ENCODE results near the gene COLEC11.
"Not testable (repeated sequence)": the region's sequence is repeated elsewhere in the genome, so short reads cannot be mapped to it uniquely, and the experiment has no call there.

The COLEC11 gene

GRCh38 chr2:3619033-3619432, 24.1 kb downstream of the COLEC11 start:
- H3K4me3 ChIP-seq (ENCODE audit: low read depth in 1 of 5, low read length in 5 of 5) = no peak overlapping the region
- no peaks in the 10 kb centered on the region for H3K36me3 ChIP-seq (ENCODE audit: control insufficient read depth in 5 of 5, insufficient read depth in 5 of 5, low read length in 5 of 5)
- H3K4me1 ChIP-seq (ENCODE audit: control insufficient read depth in 5 of 5, insufficient read depth in 5 of 5, low read length in 5 of 5) = no peaks in the 10 kb centered on the region
- no peak overlapping the region for H3K27ac ChIP-seq (ENCODE audit: low read depth, low read length)
- no peaks in the 10 kb centered on the region for H3K27me3 ChIP-seq (ENCODE audit: control insufficient read depth in 5 of 5, insufficient read depth in 4 of 5, low read length in 5 of 5)
- H3K9me3 ChIP-seq (ENCODE audit: control insufficient read depth in 5 of 5, low read length in 5 of 5) = peaks cover 0 to 8% (median 0%) of the 10 kb centered on the region in 5 donors
- H3K9ac ChIP-seq (ENCODE audit: low read length in 5 of 5) = no peak overlapping the region

- H3K27me3 ChIP-seq (ENCODE audit: control insufficient read depth in 5 of 5, insufficient read depth in 4 of 5, low read length in 5 of 5); H3K9me3 ChIP-seq (ENCODE audit: control insufficient read depth in 5 of 5, low read length in 5 of 5); H3K36me3 ChIP-seq (ENCODE audit: control insufficient read depth in 5 of 5, insufficient read depth in 5 of 5, low read length in 5 of 5); H3K9ac ChIP-seq (ENCODE audit: low read length in 5 of 5); H3K27ac ChIP-seq (ENCODE audit: low read depth, low read length); H3K4me3 ChIP-seq (ENCODE audit: low read depth in 1 of 5, low read length in 5 of 5); H3K4me1 ChIP-seq (ENCODE audit: control insufficient read depth in 5 of 5, insufficient read depth in 5 of 5, low read length in 5 of 5): not testable (repeated sequence)
These were observed 24.7 kb downstream of the COLEC11 start for GRCh38 chr2:3619661-3620060.

GRCh38 chr2:3620834-3621233, 25.9 kb downstream of the COLEC11 start:
- no peak overlapping the region for H3K4me3 ChIP-seq (ENCODE audit: low read depth in 1 of 5, low read length in 5 of 5)
- H3K36me3 ChIP-seq (ENCODE audit: control insufficient read depth in 5 of 5, insufficient read depth in 5 of 5, low read length in 5 of 5) = no peaks in the 10 kb centered on the region
- H3K27me3 ChIP-seq (ENCODE audit: control insufficient read depth in 5 of 5, insufficient read depth in 4 of 5, low read length in 5 of 5) = no peaks in the 10 kb centered on the region
- H3K4me1 ChIP-seq (ENCODE audit: control insufficient read depth in 5 of 5, insufficient read depth in 5 of 5, low read length in 5 of 5) = peaks cover 0 to 2% (median under 1%) of the 10 kb centered on the region in 5 donors
- H3K9ac ChIP-seq (ENCODE audit: low read length in 5 of 5) = no peak overlapping the region
- no peak overlapping the region for H3K27ac ChIP-seq (ENCODE audit: low read depth, low read length)
- H3K9me3 ChIP-seq (ENCODE audit: control insufficient read depth in 5 of 5, low read length in 5 of 5) = peaks cover 0 to 10% (median 0%) of the 10 kb centered on the region in 5 donors

- H3K36me3 ChIP-seq (ENCODE audit: control insufficient read depth in 5 of 5, insufficient read depth in 5 of 5, low read length in 5 of 5) = no peaks in the 10 kb centered on the region
- H3K27me3 ChIP-seq (ENCODE audit: control insufficient read depth in 5 of 5, insufficient read depth in 4 of 5, low read length in 5 of 5) = no peaks in the 10 kb centered on the region
- H3K27ac ChIP-seq (ENCODE audit: low read depth, low read length) = no peak overlapping the region
- H3K4me3 ChIP-seq (ENCODE audit: low read depth in 1 of 5, low read length in 5 of 5) = no peak overlapping the region
- no peak overlapping the region for H3K9ac ChIP-seq (ENCODE audit: low read length in 5 of 5)
- H3K9me3 ChIP-seq (ENCODE audit: control insufficient read depth in 5 of 5, low read length in 5 of 5) = peaks cover 0 to 10% (median 0%) of the 10 kb centered on the region in 5 donors
- peaks cover 0 to 18% (median 6%) of the 10 kb centered on the region in 5 donors for H3K4me1 ChIP-seq (ENCODE audit: control insufficient read depth in 5 of 5, insufficient read depth in 5 of 5, low read length in 5 of 5)
These were observed 28.1 kb downstream of the COLEC11 start for GRCh38 chr2:3622967-3623366.

GRCh38 chr2:3624059-3624794, 29.3 kb downstream of the COLEC11 start:
- H3K4me3 ChIP-seq (ENCODE audit: low read depth in 1 of 5, low read length in 5 of 5) = no peak overlapping the region
- peaks cover 0 to 22% (median 6%) of the 10 kb centered on the region in 5 donors for H3K4me1 ChIP-seq (ENCODE audit: control insufficient read depth in 5 of 5, insufficient read depth in 5 of 5, low read length in 5 of 5)
- H3K36me3 ChIP-seq (ENCODE audit: control insufficient read depth in 5 of 5, insufficient read depth in 5 of 5, low read length in 5 of 5) = no peaks in the 10 kb centered on the region
- H3K9ac ChIP-seq (ENCODE audit: low read length in 5 of 5) = no peak overlapping the region
- no peak overlapping the region for H3K27ac ChIP-seq (ENCODE audit: low read depth, low read length)
- no peaks in the 10 kb centered on the region for H3K27me3 ChIP-seq (ENCODE audit: control insufficient read depth in 5 of 5, insufficient read depth in 4 of 5, low read length in 5 of 5)
- H3K9me3 ChIP-seq (ENCODE audit: control insufficient read depth in 5 of 5, low read length in 5 of 5) = peaks cover 0 to 10% (median 0%) of the 10 kb centered on the region in 5 donors

GRCh38 chr2:3625186-3625585, 30.3 kb downstream of the COLEC11 start:
- Histone ChIP-seq H3K9ac (ENCODE audit: low read length in 5 of 5) (no peak overlapping the region), H3K36me3 (ENCODE audit: control insufficient read depth in 5 of 5, insufficient read depth in 5 of 5, low read length in 5 of 5) (no peaks in the 10 kb centered on the region)

GRCh38 chr2:3626118-3626811, 31.4 kb downstream of the COLEC11 start:
- Histone ChIP-seq H3K27me3 (ENCODE audit: control insufficient read depth in 5 of 5, insufficient read depth in 4 of 5, low read length in 5 of 5) (no peaks in the 10 kb centered on the region), H3K9ac (ENCODE audit: low read length in 5 of 5) (no peak overlapping the region), H3K4me3 (ENCODE audit: low read depth in 1 of 5, low read length in 5 of 5) (no peak overlapping the region), H3K9me3 (ENCODE audit: control insufficient read depth in 5 of 5, low read length in 5 of 5) (peaks cover 0 to 10% (median 0%) of the 10 kb centered on the region in 5 donors), H3K4me1 (ENCODE audit: control insufficient read depth in 5 of 5, insufficient read depth in 5 of 5, low read length in 5 of 5) (peaks cover 0 to 31% (median 6%) of the 10 kb centered on the region in 5 donors), H3K27ac (ENCODE audit: low read depth, low read length) (no peak overlapping the region), H3K36me3 (ENCODE audit: control insufficient read depth in 5 of 5, insufficient read depth in 5 of 5, low read length in 5 of 5) (no peaks in the 10 kb centered on the region)

More at GRCh38 chr2:3625186-3625585, 30.3 kb downstream of the COLEC11 start:
- peaks cover 0 to 28% (median 6%) of the 10 kb centered on the region in 5 donors for H3K4me1 ChIP-seq (ENCODE audit: control insufficient read depth in 5 of 5, insufficient read depth in 5 of 5, low read length in 5 of 5)
- H3K27me3 ChIP-seq (ENCODE audit: control insufficient read depth in 5 of 5, insufficient read depth in 4 of 5, low read length in 5 of 5) = no peaks in the 10 kb centered on the region
- no peak overlapping the region for H3K4me3 ChIP-seq (ENCODE audit: low read depth in 1 of 5, low read length in 5 of 5)
- H3K9me3 ChIP-seq (ENCODE audit: control insufficient read depth in 5 of 5, low read length in 5 of 5) = peaks cover 0 to 10% (median 0%) of the 10 kb centered on the region in 5 donors
- H3K27ac ChIP-seq (ENCODE audit: low read depth, low read length) = no peak overlapping the region

GRCh38 chr2:3626812-3627499, 32.0 kb downstream of the COLEC11 start:
- Histone ChIP-seq H3K27me3 (ENCODE audit: control insufficient read depth in 5 of 5, insufficient read depth in 4 of 5, low read length in 5 of 5) (no peaks in the 10 kb centered on the region), H3K4me1 (ENCODE audit: control insufficient read depth in 5 of 5, insufficient read depth in 5 of 5, low read length in 5 of 5) (peaks cover 0 to 31% (median 6%) of the 10 kb centered on the region in 5 donors), H3K9me3 (ENCODE audit: control insufficient read depth in 5 of 5, low read length in 5 of 5) (peaks cover 0 to 10% (median 0%) of the 10 kb centered on the region in 5 donors), H3K27ac (ENCODE audit: low read depth, low read length) (no peak overlapping the region), H3K36me3 (ENCODE audit: control insufficient read depth in 5 of 5, insufficient read depth in 5 of 5, low read length in 5 of 5) (no peaks in the 10 kb centered on the region), H3K4me3 (ENCODE audit: low read depth in 1 of 5, low read length in 5 of 5) (no peak overlapping the region), H3K9ac (ENCODE audit: low read length in 5 of 5) (no peak overlapping the region)

GRCh38 chr2:3627500-3628100, 32.7 kb downstream of the COLEC11 start:
- Histone ChIP-seq H3K4me1 (ENCODE audit: control insufficient read depth in 5 of 5, insufficient read depth in 5 of 5, low read length in 5 of 5) (peaks cover 0 to 31% (median 6%) of the 10 kb centered on the region in 5 donors), H3K36me3 (ENCODE audit: control insufficient read depth in 5 of 5, insufficient read depth in 5 of 5, low read length in 5 of 5) (no peaks in the 10 kb centered on the region), H3K4me3 (ENCODE audit: low read depth in 1 of 5, low read length in 5 of 5) (no peak overlapping the region), H3K27ac (ENCODE audit: low read depth, low read length) (no peak overlapping the region), H3K27me3 (ENCODE audit: control insufficient read depth in 5 of 5, insufficient read depth in 4 of 5, low read length in 5 of 5) (no peaks in the 10 kb centered on the region), H3K9me3 (ENCODE audit: control insufficient read depth in 5 of 5, low read length in 5 of 5) (peaks cover 0 to 10% (median 0%) of the 10 kb centered on the region in 5 donors), H3K9ac (ENCODE audit: low read length in 5 of 5) (no peak overlapping the region)

Measured in subcutaneous abdominal adipose tissue (tissue), 5 donors.